HG02571 (cell line): ENCODE measurements around the gene ASB6.

Source experiments
- ATAC-seq: cut with Tn5 transposase; IDR thresholded peaks from one replicate; pipeline ENCODE4 v1.9.1; 2021; ENCODE audit warnings: mild to moderate bottlenecking, moderate library complexity; ENCODE audit not compliant: unreplicated experiment

ASB6 gene

GRCh38 chr9:129627556-129628440, 14.2 kb downstream of the ASB6 start:
- ATAC-seq, result no peak

GRCh38 chr9:129626625-129627284, 15.2 kb downstream of the ASB6 start:
- peak; percentile 8 for ATAC-seq

GRCh38 chr9:129626079-129626624, 15.8 kb downstream of the ASB6 start, which contains the start of gene NTMT1:
Gene NTMT1 (plus strand): TSS chr9:129626163. CDS start chr9:129632704, 6,541 bp downstream.
- peak; percentile 72 for ATAC-seq

GRCh38 chr9:129624947-129625346, 17.0 kb downstream of the ASB6 start:
- no peak for ATAC-seq

- no peak for ATAC-seq
Observed at GRCh38 chr9:129624168-129624759, 17.7 kb downstream of the ASB6 start.

- ATAC-seq, result no peak
Observed at GRCh38 chr9:129623331-129623730, 18.6 kb downstream of the ASB6 start.

- ATAC-seq, result no peak
Observed at GRCh38 chr9:129620669-129621295, 21.2 kb downstream of the ASB6 start, which contains the start of gene C9orf50. Gene C9orf50 (minus strand): TSS chr9:129621101. CDS start chr9:129620574, 527 bp downstream.

- ATAC-seq, result no peak
Observed at GRCh38 chr9:129619787-129620668, 21.9 kb downstream of the ASB6 start.

- no peak for ATAC-seq
Observed at GRCh38 chr9:129617167-129617566, 24.8 kb downstream of the ASB6 start.

GRCh38 chr9:129615407-129616285, 26.3 kb downstream of the ASB6 start:
- no peak for ATAC-seq

GRCh38 chr9:129614932-129615331, 27.0 kb downstream of the ASB6 start:
- ATAC-seq, result no peak

- ATAC-seq, result no peak
Observed at GRCh38 chr9:129613520-129614175, 28.3 kb downstream of the ASB6 start.

GRCh38 chr9:129612815-129613519, 29.0 kb downstream of the ASB6 start:
- ATAC-seq, result no peak

GRCh38 chr9:129612123-129612522, 29.8 kb downstream of the ASB6 start:
- no peak for ATAC-seq

GRCh38 chr9:129611307-129611800, 30.6 kb downstream of the ASB6 start:
- no peak for ATAC-seq

- ATAC-seq, result no peak
Observed at GRCh38 chr9:129610473-129611306, 31.3 kb downstream of the ASB6 start.

- ATAC-seq, result no peak
Observed at GRCh38 chr9:129610213-129610472, 31.8 kb downstream of the ASB6 start.
